ENCODE results near the gene FAM204A.

FAM204A gene

GRCh38 chr10:118276727-118277126 is 65.4 kb downstream of the FAM204A start:
- no peak for TF ChIP-seq POLR2AphosphoS5 (IDR thresholded peaks at IDR 0.05; ENCODE audit: low read depth, low read length)
- TF ChIP-seq, protein P1, sequence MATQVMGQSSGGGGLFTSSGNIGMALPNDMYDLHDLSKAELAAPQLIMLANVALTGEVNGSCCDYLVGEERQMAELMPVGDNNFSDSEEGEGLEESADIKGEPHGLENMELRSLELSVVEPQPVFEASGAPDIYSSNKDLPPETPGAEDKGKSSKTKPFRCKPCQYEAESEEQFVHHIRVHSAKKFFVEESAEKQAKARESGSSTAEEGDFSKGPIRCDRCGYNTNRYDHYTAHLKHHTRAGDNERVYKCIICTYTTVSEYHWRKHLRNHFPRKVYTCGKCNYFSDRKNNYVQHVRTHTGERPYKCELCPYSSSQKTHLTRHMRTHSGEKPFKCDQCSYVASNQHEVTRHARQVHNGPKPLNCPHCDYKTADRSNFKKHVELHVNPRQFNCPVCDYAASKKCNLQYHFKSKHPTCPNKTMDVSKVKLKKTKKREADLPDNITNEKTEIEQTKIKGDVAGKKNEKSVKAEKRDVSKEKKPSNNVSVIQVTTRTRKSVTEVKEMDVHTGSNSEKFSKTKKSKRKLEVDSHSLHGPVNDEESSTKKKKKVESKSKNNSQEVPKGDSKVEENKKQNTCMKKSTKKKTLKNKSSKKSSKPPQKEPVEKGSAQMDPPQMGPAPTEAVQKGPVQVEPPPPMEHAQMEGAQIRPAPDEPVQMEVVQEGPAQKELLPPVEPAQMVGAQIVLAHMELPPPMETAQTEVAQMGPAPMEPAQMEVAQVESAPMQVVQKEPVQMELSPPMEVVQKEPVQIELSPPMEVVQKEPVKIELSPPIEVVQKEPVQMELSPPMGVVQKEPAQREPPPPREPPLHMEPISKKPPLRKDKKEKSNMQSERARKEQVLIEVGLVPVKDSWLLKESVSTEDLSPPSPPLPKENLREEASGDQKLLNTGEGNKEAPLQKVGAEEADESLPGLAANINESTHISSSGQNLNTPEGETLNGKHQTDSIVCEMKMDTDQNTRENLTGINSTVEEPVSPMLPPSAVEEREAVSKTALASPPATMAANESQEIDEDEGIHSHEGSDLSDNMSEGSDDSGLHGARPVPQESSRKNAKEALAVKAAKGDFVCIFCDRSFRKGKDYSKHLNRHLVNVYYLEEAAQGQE (IDR thresholded peaks at IDR 0.05; ENCODE audit: insufficient read depth in 1 of 2, low read depth in 2 of 2, low read length in 2 of 2) = no peak
- TF ChIP-seq SIN3A (IDR thresholded peaks at IDR 0.05; ENCODE audit: borderline replicate concordance, insufficient read depth, low read length) = no peak
- no peak for TF ChIP-seq FOXP2 (optimal IDR thresholded peaks at IDR 0.05; ENCODE audit: borderline replicate concordance, extremely low read depth, extremely low read length, insufficient read depth)
- no peak for TF ChIP-seq TAF1 (IDR thresholded peaks at IDR 0.05; ENCODE audit: borderline replicate concordance, insufficient read depth, low read length)

DNA sequence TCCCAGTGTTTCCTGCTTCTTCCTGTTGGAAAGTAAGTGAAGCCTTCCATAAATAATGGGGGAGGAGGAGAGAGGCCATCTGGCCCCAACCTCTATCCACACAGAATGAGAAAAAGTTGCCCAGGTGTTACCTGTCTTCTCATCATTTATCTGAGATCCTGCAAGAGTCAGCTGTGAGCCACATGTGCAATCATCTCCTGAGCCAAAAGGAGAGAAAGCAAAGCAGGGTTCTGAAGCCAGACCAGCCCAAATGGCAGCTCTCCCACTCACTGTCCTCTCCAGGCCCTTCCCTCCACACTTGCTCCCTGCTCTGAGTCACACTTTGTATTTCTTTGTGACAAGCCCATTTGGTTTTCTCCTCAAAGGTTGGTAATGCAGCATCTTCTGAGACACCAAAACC is 65.9 kb downstream of the FAM204A start:
- no peak for TF ChIP-seq FOXP2 (optimal IDR thresholded peaks at IDR 0.05; ENCODE audit: borderline replicate concordance, extremely low read depth, extremely low read length, insufficient read depth)
- no peak for TF ChIP-seq TAF1 (IDR thresholded peaks at IDR 0.05; ENCODE audit: borderline replicate concordance, insufficient read depth, low read length)
- no peak for TF ChIP-seq SIN3A (IDR thresholded peaks at IDR 0.05; ENCODE audit: borderline replicate concordance, insufficient read depth, low read length)
- no peak for TF ChIP-seq POLR2AphosphoS5 (IDR thresholded peaks at IDR 0.05; ENCODE audit: low read depth, low read length)
- TF ChIP-seq, protein P1 (IDR thresholded peaks at IDR 0.05; ENCODE audit: insufficient read depth in 1 of 2, low read depth in 2 of 2, low read length in 2 of 2) = no peak

- TF ChIP-seq SIN3A (IDR thresholded peaks at IDR 0.05; ENCODE audit: borderline replicate concordance, insufficient read depth, low read length) = no peak
- no peak for TF ChIP-seq FOXP2 (optimal IDR thresholded peaks at IDR 0.05; ENCODE audit: borderline replicate concordance, extremely low read depth, extremely low read length, insufficient read depth)
- TF ChIP-seq, protein P1 (IDR thresholded peaks at IDR 0.05; ENCODE audit: insufficient read depth in 1 of 2, low read depth in 2 of 2, low read length in 2 of 2) = no peak
- no peak for TF ChIP-seq POLR2AphosphoS5 (IDR thresholded peaks at IDR 0.05; ENCODE audit: low read depth, low read length)
- TF ChIP-seq TAF1 (IDR thresholded peaks at IDR 0.05; ENCODE audit: borderline replicate concordance, insufficient read depth, low read length) = no peak
Observed at GRCh38 chr10:118273662-118274061, 68.5 kb downstream of the FAM204A start.

DNA sequence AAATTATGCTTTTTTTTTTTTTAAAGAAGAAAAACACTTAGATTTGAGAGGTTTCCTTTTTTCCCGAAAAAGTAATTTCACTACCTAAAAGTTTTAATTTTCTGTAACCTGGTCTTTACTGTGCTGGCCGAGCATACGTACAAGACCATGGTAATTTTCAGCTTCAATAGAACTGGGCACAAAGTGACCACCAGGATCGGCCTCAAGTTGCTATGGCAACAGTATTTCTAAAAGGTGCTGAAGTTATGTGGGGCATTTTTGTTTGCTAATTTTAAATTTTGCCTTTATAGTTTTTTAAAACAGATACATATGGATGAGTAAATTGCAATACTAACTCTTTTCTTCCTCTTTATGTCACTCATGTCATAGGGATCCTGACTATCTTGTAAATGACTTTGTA is 69.4 kb downstream of the FAM204A start:
- TF ChIP-seq SIN3A (IDR thresholded peaks at IDR 0.05; ENCODE audit: borderline replicate concordance, insufficient read depth, low read length) = no peak
- no peak for TF ChIP-seq POLR2AphosphoS5 (IDR thresholded peaks at IDR 0.05; ENCODE audit: low read depth, low read length)
- TF ChIP-seq, protein P1 (IDR thresholded peaks at IDR 0.05; ENCODE audit: insufficient read depth in 1 of 2, low read depth in 2 of 2, low read length in 2 of 2) = no peak
- no peak for TF ChIP-seq FOXP2 (optimal IDR thresholded peaks at IDR 0.05; ENCODE audit: borderline replicate concordance, extremely low read depth, extremely low read length, insufficient read depth)
- no peak for TF ChIP-seq TAF1 (IDR thresholded peaks at IDR 0.05; ENCODE audit: borderline replicate concordance, insufficient read depth, low read length)

Data from PFSK-1 (cell line).